ENCODE measurements around the gene ARRDC2. TPM values are rescaled to one million over a fixed set of nuclear protein-coding genes. Genes with fewer than 3 reads are reported as not detected.
A peak's percentile ranks its signal among the peaks of the same experiment; 100 is the strongest.

The ARRDC2 gene
- total RNA-seq, 3 donors from 2014 or later (not counting 1 experiment from before 2014, with no cell fraction given), result 110 to 131 (median 121) TPM

DNA sequence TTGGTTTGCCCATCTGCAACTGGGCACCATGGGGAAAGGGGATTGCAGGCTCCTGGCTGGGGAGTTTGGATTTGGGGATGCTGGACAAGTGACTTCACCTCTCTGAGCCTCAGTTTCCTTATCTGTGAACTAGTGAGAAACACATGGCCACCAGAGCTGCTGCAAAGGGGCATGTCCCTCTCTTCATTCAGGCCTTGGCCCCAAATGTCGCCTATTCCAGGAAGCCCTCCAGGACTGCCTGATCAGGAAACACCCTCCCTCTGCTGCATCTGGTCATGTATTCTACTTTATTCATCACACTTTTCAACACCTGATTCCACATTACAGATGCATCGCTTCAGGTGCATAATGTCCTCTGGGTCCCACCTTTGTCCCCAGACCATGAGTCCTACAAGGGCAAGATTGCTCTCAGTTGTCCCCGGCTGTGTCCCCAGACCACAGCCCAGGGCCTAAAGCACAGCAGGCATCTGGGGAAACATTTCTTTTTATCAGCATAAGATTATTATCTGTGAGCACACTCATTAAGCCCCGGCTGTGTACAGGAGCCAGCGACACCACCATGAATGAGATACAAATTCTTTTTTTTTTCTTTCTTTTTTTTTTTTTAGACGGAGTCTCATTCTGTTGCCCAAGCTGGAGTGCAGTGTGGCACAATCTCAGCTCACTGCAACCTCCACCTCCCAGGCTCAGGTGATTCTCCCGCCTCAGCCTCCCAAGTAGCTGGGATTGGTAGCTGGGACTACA is 37.5 kb downstream of the ARRDC2 start:
- H3K27ac ChIP-seq (ENCODE audit: low read length), result peak overlapping the region; percentile 74
- peaks cover 6% of the 10 kb centered on the region for H3K9me3 ChIP-seq (ENCODE audit: control insufficient read depth, insufficient read depth, low read length)
- H3K27me3 ChIP-seq (ENCODE audit: control insufficient read depth, insufficient read depth, low read length), result no peaks in the 10 kb centered on the region
- TF ChIP-seq, protein P1, sequence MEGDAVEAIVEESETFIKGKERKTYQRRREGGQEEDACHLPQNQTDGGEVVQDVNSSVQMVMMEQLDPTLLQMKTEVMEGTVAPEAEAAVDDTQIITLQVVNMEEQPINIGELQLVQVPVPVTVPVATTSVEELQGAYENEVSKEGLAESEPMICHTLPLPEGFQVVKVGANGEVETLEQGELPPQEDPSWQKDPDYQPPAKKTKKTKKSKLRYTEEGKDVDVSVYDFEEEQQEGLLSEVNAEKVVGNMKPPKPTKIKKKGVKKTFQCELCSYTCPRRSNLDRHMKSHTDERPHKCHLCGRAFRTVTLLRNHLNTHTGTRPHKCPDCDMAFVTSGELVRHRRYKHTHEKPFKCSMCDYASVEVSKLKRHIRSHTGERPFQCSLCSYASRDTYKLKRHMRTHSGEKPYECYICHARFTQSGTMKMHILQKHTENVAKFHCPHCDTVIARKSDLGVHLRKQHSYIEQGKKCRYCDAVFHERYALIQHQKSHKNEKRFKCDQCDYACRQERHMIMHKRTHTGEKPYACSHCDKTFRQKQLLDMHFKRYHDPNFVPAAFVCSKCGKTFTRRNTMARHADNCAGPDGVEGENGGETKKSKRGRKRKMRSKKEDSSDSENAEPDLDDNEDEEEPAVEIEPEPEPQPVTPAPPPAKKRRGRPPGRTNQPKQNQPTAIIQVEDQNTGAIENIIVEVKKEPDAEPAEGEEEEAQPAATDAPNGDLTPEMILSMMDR (IDR thresholded peaks at IDR 0.05), result no peak
- no peak for DNase-seq
- intact Hi-C loops (cut with micrococcal nuclease), result loop anchor here (2.0 kb wide), 2 partner anchors 43 to 45 kb away; no protein-coding TSS in a partner anchor
- peaks cover 31% of the 10 kb centered on the region for H3K4me1 ChIP-seq (ENCODE audit: control insufficient read depth, insufficient read depth, low read length)
- Mint-ChIP-seq H3K36me3 (no peaks in the 10 kb centered on the region), H3K9me3 (no peaks in the 10 kb centered on the region), H3K27me3 (ENCODE audit: low read depth in 2 of 2) (peaks cover 7 to 31% of the 10 kb centered on the region in 2 donors), H3K27ac (peak overlapping the region; percentile 82 to 94), H3K4me1 (peaks cover 20 to 43% of the 10 kb centered on the region in 2 donors), H3K4me3 (peak overlapping the region; percentile 60)
- H3K4me3 ChIP-seq (ENCODE audit: low read length), result peak overlapping the region; percentile 25
- WGBS (ENCODE audit: insufficient coverage), result 52% methylated on average over 7 of the region's 7 CpGs
- H3K36me3 ChIP-seq (ENCODE audit: control insufficient read depth, insufficient read depth, low read length), result no peaks in the 10 kb centered on the region
- ATAC-seq, result peak in 2 of 3 donors; percentile 2 to 15

DNA sequence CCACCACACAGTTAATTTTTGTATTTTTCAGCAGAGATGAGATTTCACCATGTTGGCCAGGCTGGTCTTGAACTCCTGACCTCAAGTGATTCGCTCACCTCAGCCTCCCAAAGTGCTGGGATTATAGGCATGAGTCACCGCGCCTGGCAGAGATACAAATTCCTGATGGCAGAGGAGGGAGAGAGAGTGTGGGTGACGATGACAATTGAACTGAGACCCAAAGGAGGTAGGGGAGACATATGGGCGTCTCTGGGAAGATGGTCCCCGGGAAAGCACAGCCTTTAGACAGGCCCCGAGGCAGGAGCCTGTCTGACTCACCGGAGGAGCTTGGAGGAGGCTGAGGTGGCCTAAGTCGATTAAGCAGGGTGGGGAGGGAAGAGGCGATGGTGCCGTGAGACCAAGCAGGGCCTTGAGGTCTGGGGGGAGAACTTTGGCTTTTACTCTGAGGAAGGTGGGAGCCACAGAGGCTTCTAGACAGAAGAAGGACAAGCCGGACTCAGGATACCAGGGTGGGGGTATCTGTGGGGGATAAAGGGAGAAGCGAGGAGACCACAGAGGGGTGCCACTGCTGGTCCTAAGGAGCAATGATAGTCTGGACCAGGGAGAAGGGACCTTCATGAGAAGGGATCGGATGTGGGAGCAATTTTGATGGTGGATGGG is 38.2 kb downstream of the ARRDC2 start:
- H3K27ac ChIP-seq (ENCODE audit: low read length), result no peak overlapping the region
- peaks cover 31% of the 10 kb centered on the region for H3K4me1 ChIP-seq (ENCODE audit: control insufficient read depth, insufficient read depth, low read length)
- TF ChIP-seq, protein P1 (IDR thresholded peaks at IDR 0.05), result no peak
- intact Hi-C loops (cut with micrococcal nuclease), result no loop called here
- peaks cover 7 to 28% of the 10 kb centered on the region in 2 donors for H3K27me3 Mint-ChIP-seq (ENCODE audit: low read depth in 2 of 2)
- H3K4me1 Mint-ChIP-seq, result peaks cover 20 to 43% of the 10 kb centered on the region in 2 donors
- no peaks in the 10 kb centered on the region for H3K27me3 ChIP-seq (ENCODE audit: control insufficient read depth, insufficient read depth, low read length)
- H3K4me3 ChIP-seq (ENCODE audit: low read length), result no peak overlapping the region
- WGBS (ENCODE audit: insufficient coverage), result 88% methylated on average over 14 of the region's 14 CpGs
- no peak for DNase-seq
- no peaks in the 10 kb centered on the region for H3K9me3 Mint-ChIP-seq
- no peaks in the 10 kb centered on the region for H3K9me3 ChIP-seq (ENCODE audit: control insufficient read depth, insufficient read depth, low read length)
- ATAC-seq, result no peak
- H3K4me3 Mint-ChIP-seq, result peak overlapping the region; percentile 25
- H3K36me3 Mint-ChIP-seq, result no peaks in the 10 kb centered on the region
- H3K27ac Mint-ChIP-seq, result peak overlapping the region in 1 of 2 donors; percentile 94
- no peaks in the 10 kb centered on the region for H3K36me3 ChIP-seq (ENCODE audit: control insufficient read depth, insufficient read depth, low read length)

GRCh38 chr19:18049385-18049784 is 41.4 kb downstream of the ARRDC2 start:
- DNase-seq (no peak), ATAC-seq (no peak)
- Histone ChIP-seq H3K9me3 (ENCODE audit: control insufficient read depth, insufficient read depth, low read length) (no peaks in the 10 kb centered on the region), H3K27ac (ENCODE audit: low read length) (no peak overlapping the region), H3K36me3 (ENCODE audit: control insufficient read depth, insufficient read depth, low read length) (no peaks in the 10 kb centered on the region), H3K27me3 (ENCODE audit: control insufficient read depth, insufficient read depth, low read length) (no peaks in the 10 kb centered on the region), H3K4me1 (ENCODE audit: control insufficient read depth, insufficient read depth, low read length) (peaks cover 23% of the 10 kb centered on the region), H3K4me3 (ENCODE audit: low read length) (no peak overlapping the region)
- Mint-ChIP-seq H3K36me3 (no peaks in the 10 kb centered on the region), H3K4me3 (no peak overlapping the region), H3K27me3 (ENCODE audit: low read depth in 2 of 2) (peaks cover 0 to 18% of the 10 kb centered on the region in 2 donors), H3K4me1 (peaks cover 8 to 31% of the 10 kb centered on the region in 2 donors), H3K9me3 (no peaks in the 10 kb centered on the region), H3K27ac (no peak overlapping the region)
- intact Hi-C loops (cut with micrococcal nuclease), result no loop called here
- WGBS (ENCODE audit: insufficient coverage), result 81% methylated on average over 10 of the region's 10 CpGs
- TF ChIP-seq, protein P1 (IDR thresholded peaks at IDR 0.05), result no peak
